NCI-H1436 (cell line): ENCODE results near the gene LPP.
"Not testable (repeated sequence)": the region's sequence is repeated elsewhere in the genome, so short reads cannot be mapped to it uniquely, and the experiment has no call there.

Experiments used
- DNase-seq: peaks from one replicate; lab custom pipeline; 2025; lab: John Stamatoyannopoulos, UW

LPP gene

DNA sequence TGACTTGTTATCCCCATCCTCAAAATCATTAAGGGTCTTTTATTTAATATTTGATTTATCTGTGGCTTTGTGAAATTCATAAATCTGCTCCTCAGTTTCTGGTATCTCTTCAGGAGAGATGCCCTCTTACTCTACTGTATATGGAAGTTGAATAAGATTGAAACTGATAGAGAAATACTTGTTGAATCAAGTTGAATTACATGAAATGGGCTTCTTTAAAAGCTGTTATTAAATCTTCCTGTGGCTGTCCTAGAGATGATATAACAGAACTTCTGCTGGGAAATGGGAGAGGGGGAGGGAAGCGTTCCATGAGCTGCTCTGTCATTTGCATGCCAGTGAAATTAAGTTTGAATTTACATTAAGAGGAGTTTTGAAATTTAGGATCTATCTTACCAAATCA is 523.4 kb downstream of the LPP start:
- no peak for DNase-seq

DNA sequence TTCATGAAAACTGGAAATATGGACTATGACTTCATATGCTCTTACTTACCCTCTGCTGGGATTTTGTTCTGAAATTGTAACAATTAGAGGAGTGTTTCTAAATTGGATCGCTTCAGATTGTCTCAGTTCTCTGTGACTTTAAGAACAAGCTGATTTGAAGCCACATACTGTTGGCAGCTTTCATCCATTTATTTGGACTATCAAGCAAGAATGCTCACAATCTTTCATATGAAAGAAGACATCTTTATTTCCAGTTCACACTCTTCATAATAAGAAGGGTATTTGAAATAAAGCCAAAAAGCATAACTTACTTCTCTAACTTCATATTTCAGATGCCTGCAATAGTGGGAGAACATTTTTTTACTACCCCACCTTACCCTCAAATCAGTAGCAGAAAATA is 526.2 kb downstream of the LPP start:
- DNase-seq: no peak

DNA sequence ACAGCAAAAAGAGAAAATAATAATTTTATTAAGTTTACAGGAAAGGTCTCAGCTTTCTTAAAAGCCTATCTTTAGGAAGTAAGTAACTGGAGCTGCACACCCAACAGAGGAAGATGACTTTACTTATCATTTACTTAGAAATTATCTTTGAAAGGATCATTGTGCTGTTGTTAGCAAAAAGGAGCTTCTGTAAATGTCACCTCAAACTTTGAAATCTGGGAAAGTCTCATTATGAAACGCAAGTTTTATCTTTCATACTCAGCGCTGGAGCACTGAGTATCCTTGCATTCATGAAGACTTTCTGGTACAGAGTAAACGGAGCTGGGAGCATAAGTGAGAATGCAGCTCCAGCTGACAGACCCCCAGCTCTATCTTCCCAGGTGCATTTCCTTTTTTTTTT is 526.6 kb downstream of the LPP start:
- DNase-seq: no peak

DNA sequence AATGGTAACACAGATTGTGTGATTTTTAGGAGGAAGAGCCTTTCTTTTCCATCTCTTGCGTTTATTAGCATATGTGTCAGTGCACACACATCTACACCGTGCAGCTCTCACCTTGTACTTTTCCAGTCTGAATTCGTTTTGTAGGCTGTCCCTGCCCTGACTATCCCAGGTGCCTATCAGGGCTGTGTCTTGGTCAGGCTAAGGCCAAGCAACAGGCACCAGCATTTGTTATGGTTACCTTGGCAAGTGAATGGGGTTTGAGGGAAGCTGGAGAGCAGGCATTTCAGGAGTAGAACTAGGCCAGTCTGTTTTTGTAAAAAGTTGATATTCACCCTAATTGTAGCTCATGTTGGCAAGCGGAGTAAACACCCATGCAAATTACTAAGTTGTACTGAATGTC is 528.4 kb downstream of the LPP start:
- DNase-seq: no peak

DNA sequence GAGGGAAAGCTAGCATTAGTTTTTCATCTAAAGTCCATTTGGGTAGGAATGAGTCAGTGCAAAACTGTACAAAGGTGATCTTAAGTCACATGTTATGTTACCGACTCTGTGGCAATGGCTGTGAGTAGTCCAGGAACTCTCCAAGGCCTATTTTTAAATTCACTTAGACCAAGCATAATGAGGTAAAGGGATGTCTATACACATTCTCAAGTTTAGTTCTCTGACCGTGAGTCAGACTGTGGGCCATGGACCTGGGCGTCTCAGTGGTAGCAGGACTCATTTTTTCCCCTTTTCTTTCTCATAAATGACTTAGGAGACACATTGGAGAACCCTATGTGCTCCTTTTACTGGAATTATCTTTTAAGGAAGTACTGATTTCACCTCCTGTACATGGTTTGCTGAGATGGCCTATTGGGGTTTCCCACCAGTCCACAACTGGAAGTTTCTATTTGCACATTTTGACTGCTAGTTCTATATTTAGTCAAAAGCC is 529.1 kb downstream of the LPP start:
- no peak for DNase-seq

DNA sequence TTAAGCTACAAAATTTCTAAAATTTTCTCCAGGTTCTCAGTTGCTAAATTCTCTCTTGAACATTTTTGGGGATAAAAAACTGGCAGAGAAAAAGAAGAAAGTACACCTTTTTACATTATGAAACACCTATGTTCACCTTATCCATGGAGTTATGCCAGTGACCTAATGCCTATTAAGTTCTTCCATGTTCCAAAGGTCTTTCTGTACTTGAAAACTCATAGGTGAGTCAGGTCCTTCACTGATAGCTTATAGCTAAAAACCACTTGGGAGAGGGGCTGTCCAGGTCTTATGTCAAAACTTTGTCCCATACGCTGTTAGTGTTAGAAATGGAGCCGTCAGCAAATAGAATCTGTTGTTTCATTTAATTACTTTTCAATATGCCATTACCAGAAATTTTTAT is 530.3 kb downstream of the LPP start:
- no peak for DNase-seq

DNA sequence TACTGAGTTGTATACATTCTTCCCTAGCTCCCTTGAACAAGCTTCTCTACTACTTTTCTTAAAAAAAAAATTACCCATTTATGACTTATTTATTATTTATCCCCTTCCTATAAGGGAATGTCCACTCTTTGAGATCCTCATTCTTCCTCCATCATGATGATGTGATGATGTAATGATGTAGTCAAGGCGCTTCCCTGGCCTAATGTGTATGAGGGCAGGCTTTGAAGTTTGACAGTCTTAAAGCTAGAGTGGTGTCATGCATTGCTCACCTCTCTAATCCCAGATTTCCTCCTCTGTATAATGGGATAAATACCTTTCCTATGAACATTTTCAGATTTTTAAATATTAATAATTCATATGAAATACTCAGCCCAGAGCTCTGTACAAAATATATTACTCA is 531.8 kb downstream of the LPP start:
- no peak for DNase-seq

DNA sequence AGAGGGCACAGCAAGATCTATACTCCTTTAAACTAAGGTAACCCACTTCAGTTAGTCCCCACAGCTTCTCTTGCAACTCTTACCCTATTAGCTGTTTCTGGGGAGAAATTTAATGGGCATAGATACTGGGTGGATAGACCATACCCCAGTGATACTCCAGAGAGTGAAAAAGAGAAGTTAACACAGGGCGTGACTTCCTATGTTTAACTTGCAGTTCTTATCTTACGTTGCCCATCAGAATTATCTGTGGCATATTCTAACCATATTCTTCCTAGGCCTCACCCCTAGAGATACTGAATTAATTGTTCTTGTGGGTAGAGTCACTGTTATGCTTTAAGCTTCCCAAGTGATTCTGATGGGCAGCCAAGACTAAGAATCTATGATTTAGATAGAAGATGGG is 532.4 kb downstream of the LPP start:
- no peak for DNase-seq

DNA sequence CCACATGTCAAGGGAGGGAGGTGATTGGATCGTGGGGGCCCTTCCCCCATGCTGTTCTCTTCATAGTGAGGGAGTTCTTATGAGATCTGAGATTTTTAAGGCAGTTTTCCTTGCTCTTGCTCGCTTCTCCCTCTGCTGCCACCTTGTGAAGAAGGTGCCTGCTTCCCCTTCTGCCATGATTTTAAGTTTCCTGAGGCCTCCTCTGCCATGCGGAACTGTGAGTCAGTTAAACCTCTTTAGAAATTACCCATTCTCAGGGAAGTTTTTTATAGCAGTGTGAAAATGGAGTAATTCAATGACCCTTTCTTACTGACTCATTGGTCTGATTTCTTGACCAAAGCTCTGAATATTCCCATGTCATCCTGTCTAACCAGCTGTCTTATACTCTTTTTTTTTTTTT is 533.4 kb downstream of the LPP start:
- DNase-seq: no peak

DNA sequence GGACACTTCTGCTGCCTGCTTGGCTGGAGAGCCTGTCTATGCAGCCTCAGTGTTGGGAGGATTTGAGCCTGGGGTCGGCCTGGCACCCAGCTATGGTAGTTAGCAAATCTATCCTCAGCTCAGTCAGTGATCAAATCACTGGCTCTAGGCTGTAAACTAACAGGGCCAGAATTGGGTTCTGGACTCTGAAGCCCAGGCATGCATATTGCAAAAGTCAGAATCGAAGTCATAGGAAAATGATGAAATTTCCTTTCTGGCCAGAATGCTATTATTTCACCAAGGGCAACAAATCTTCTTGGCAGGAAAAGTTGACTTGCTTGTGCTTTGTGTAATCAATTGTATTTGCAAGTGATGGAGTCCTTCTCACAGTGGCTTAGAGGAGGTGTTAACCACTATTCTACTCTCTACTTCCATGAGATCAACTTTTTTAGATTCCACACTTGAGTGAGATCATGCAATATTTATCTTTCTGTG is 535.2 kb downstream of the LPP start:
- no peak for DNase-seq

DNA sequence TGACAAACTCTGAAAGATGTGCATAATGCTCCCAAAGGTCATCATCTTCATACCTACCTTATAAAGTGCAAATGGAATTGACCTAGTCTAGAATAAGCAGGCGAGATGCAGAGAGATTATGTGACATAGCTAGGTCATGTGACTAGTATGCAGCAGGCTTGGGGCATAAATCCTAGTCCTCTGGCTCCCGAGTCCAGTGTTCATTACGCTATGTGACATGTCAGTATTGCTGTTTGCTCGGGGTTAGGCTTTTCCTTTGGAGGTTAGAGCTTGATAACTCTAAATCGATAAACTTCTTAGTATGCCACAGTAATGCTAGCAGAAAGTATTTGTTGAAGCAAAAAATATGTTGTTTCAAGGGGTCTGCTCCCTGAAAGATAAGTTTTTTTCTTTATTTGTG is 536.1 kb downstream of the LPP start:
- no peak for DNase-seq

DNA sequence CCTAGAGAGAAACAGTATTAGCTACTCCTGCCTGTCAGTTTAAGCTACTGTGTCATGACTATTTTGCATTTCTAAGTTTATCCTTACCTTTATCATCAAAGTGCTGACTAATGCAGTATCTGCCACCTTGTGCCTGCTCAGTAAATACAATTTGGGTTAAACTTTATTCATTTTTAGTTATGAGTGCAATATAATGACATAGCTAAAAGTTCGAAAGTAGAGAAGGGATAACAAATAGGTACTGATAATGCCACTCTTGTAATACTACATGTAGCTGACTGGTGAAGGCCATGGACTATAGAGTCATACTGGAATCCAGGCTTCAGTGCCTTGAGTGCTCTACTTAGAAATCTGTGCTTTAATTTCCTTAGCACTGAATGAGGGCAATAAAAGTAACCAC is 537.0 kb downstream of the LPP start:
- no peak for DNase-seq

DNA sequence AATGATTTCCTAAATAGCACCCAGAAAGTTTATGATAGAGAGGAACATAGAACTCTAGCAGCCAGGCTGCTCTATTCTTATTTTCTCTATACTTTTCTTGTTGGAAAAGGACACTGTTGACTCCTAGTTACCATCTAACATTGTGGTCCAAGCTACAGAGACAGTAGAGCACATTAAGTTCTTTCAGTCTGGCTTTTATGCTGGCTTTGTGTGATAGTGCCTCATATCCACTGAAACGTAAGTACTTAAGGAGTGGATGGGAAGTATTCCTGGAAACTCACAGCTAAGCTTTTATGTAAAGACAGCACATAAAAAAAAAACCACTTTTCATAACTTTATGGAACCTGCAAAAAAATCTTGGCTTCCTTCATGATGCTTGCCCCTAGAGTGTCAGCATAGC is 537.7 kb downstream of the LPP start:
- DNase-seq: no peak

DNA sequence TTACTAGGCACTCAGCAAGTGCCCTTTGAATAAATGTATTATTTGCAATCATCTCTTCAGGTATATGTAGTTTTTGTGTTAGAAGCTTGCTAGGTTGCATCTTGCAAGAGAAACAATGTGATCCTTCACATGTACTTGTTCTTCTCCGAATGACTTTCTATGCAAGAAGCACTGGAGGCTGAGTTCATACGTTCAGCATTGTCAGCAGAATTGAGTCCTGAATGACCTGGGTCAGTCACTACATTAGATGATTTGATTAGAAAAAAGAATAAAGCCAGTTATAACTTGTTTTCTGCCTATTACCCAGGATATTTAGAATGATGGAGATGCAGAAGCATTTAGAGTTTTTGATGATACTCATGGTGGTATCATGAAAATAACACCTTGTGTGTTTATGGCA is 538.7 kb downstream of the LPP start:
- DNase-seq: no peak

DNA sequence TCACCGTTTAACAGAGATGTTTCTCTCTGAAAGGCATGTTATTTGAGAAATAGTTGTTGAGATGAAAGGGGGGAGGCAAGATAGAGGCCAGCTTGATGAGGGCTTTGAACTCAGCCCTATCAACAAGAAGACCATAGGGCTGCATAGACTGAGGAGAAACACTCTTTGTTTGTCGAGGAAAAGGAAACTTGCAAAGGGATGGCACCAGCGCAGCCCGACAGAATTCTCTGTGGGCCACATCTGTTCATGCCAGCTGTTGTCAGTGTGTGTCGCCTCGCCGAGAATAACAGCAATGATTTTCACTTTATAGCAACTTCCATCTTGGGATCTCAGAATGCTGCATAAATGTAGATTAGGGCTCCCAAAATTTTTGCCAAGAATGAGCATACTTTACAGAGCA is 539.5 kb downstream of the LPP start:
- DNase-seq: no peak

DNA sequence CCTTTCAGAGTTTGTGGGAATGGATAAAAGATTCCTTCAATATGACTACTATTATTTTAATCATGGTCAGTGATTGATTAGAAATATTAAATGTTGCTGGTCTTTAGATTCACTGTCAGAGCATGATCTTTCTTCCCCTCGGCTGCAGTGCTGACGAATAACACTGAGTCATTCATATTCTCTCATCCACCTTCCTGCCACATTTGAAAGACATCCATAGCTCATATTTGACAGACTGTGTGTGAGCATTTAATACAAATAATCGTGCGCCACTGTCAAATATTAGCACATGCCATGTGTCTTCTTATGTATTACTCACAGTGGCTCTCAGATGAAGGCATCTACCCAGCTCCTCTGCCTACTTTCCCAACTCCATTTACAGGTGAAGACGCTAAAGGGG is 541.3 kb downstream of the LPP start:
- no peak for DNase-seq

DNA sequence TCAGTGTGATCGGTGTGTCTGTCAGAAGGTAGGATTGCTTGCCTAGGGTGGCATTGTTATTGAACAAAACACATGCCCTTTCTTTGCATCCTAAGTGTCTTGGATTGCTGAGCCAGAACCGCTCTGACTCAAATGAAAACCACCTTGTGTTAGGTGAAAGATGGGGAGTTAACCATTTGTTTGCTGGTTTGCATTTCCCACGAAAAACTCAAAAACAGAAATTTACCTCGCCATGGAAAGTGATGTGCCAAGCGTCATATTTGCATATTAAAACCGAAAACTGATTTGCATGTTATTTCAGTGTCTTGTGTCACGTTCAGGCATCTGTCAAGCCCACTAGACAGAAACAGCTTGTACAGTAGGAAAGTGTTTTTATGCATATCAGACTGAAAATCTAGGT is 543.2 kb downstream of the LPP start:
- no peak for DNase-seq

DNA sequence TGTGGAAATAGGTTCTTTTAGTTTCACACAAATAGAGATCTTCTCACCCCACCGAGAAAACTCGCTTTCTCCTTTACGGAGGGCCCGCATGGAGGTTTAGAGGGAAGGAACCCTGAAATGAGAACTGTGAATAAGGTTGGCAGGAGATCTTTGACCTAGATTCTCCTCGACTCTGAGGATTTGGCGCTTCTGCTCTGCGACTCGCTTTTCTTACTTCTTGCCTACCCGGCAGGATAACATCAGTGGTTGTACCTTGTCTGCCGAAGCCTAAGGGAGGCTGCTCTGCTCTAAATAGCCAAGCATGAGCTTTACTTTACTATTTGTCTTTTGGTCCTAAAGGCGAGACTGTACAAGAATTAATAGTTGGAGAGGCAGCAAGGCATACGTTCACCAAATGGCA is 544.5 kb downstream of the LPP start:
- no peak for DNase-seq

DNA sequence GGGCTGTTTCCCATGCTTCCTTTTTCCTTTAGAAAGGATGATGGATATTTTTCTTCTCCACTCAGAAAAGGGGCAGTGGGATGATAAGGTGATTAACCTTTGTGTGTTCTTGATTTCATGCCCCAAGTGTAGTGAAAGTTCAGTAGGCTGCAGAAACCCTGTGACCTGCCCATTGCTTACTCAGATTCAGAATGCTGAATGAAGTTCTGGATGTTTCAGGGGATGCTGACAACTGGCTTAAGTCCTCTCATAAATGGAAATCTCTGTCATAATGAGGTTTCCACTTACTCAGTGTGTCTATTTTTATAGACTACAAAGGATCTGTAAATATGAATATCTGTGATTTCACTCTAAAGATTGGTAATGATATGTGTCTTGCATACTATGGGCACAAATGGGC is 546.5 kb downstream of the LPP start:
- DNase-seq: no peak

DNA sequence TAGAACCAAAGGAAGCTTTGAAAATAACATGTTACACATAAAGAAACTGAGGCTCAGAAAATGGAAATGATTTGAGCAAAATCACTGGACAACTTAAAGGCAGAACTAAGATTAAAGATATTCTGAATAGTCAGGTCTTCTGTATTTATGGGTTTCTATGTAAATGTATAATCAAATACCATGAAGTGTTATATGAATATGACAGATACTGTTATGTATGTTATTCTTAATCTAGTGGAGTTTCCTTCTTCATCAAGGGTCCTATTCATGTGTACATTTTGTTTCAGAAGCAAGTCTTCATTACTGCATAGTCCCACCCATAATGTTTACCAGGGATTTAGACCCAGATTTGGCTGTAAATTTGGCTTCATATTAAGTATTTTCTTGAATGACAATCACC is 547.0 kb downstream of the LPP start:
- DNase-seq: no peak

DNA sequence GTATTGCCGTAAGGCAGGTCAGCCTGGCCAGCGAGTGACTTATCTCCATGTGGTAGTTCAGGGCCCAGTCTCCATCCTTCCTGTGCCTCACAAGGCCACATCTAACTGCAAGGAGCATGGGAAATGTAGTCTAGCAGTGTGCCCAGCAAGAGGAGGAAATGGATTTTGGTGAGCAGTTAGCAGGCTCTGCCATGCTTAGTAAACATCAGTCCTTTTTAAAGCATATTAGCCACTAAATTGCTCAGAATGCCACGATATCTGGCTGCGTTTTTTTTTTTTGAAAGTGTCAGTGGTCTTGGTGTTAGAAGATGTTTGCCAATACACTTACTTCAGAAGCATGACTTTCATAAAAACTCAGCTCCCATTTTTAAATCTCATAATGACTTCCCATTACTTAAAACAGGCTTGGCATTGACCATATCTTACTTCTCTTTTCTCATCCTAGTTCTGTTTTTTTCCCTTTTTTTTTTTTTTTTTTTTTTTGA is 547.6 kb downstream of the LPP start:
- no peak for DNase-seq

DNA sequence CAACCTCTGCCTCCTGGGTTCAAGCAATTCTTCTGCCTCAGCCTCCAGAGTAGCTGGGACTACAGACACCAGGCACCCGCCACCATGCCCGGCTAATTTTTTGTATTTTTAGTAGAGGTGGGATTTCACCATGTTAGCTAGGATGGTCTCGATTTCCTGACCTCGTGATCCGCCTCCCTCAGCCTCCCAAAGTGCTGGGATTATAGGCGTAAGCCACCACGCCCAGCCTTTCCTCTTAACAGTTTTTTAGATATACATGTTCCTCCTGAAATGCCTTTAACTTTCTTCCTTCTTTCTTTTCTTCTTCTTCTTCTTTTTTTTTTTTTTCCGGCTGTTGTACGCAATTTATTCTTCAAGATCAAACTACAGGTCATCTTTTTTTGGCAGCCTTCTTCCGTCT is 548.1 kb downstream of the LPP start:
- DNase-seq: not testable (repeated sequence)

DNA sequence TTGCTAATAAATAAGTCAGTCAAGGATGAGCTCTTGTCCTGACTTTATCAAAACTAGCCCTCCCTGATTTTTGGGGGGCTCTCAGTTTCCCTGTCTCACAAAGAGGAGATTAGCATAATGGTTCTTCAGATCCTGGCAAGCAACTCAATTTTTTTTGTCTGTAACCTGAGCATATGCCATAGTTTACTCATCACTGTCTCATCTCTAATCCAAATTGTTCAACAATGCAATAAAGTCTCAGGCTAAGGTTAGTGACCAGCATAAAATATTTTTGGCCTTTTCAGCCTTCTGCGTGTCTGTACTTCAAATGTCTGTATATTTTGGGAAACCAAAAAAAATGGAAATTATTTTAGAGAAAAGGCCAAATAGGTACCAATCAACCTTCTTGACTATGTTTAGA is 552.2 kb downstream of the LPP start:
- DNase-seq: no peak

DNA sequence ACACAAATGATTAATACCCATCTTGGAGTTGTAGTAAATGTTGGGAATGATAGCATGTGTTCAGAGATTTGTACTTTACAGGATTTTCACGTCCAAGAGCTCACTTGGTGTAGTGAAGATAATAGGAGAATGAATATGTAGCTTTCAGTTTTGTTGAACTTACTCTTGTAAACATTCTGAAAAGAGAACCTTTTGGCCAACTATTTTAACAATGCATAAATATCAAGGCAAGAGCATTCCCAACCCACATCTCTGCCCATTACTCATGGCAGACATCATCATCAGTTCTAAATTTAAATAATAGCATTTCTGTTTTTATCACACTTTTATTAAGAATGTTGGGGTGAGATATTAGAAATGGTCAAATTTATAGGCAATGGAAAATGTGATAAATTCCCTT is 552.6 kb downstream of the LPP start:
- no peak for DNase-seq
